Islet of Langerhans (tissue), 1 donor: ENCODE results near the gene BSN.

Experiments
- FAIRE-seq: peaks from one replicate; lab custom pipeline; 2011; peaks lifted over from hg19 to GRCh38; lab: Jason Lieb, UNC

The BSN gene

GRCh38 chr3:49700453-49701128 lies 146.3 kb downstream of the BSN start:
- no peak for FAIRE-seq

GRCh38 chr3:49701388-49702077 lies 147.3 kb downstream of the BSN start:
- FAIRE-seq: no peak

- no peak for FAIRE-seq
Measured at GRCh38 chr3:49702672-49703071, 148.4 kb downstream of the BSN start.

- no peak for FAIRE-seq
Measured at GRCh38 chr3:49703443-49703927, 149.2 kb downstream of the BSN start.

- no peak for FAIRE-seq
Measured at GRCh38 chr3:49703956-49704355, 149.7 kb downstream of the BSN start.

- no peak for FAIRE-seq
Measured at GRCh38 chr3:49704629-49705028, 150.4 kb downstream of the BSN start.

- FAIRE-seq: no peak
Measured at GRCh38 chr3:49705390-49705960, 151.2 kb downstream of the BSN start.

- no peak for FAIRE-seq
Measured at GRCh38 chr3:49706456-49707112, 152.3 kb downstream of the BSN start.

GRCh38 chr3:49707113-49707480 lies 152.8 kb downstream of the BSN start:
- FAIRE-seq: no peak

- no peak for FAIRE-seq
Measured at GRCh38 chr3:49709852-49710251, 155.6 kb downstream of the BSN start.

- no peak for FAIRE-seq
Measured at GRCh38 chr3:49711489-49711888, 157.2 kb downstream of the BSN start.

- FAIRE-seq: no peak
Measured at GRCh38 chr3:49712166-49712565, 157.9 kb downstream of the BSN start.

- no peak for FAIRE-seq
Measured at GRCh38 chr3:49712631-49713317, 158.5 kb downstream of the BSN start.

- no peak for FAIRE-seq
Measured at GRCh38 chr3:49713336-49714105, 159.2 kb downstream of the BSN start.

- no peak for FAIRE-seq
Measured at GRCh38 chr3:49714728-49715550, 160.7 kb downstream of the BSN start.

- FAIRE-seq: no peak
Measured at GRCh38 chr3:49715611-49716121, 161.4 kb downstream of the BSN start.

- no peak for FAIRE-seq
Measured at GRCh38 chr3:49716169-49716568, 161.9 kb downstream of the BSN start.

- FAIRE-seq: no peak
Measured at GRCh38 chr3:49716691-49717210, 162.5 kb downstream of the BSN start.

- no peak for FAIRE-seq
Measured at GRCh38 chr3:49717211-49717958, 163.1 kb downstream of the BSN start.
